Activated CD8-positive, alpha-beta memory T cell treated with anti-CD3 and anti-CD28 coated beads for 48 hours (primary cell): Measurements from ENCODE around the gene MAD1L1.

ENCODE experiments used
- DNase-seq, 3 experiments: peaks; one replicate each; pipeline ENCODE4 v3.0.0-alpha.2; 2020; ENCODE audit warnings: low read depth in 2 of 3, low spot score in 2 of 3

The MAD1L1 gene

DNA sequence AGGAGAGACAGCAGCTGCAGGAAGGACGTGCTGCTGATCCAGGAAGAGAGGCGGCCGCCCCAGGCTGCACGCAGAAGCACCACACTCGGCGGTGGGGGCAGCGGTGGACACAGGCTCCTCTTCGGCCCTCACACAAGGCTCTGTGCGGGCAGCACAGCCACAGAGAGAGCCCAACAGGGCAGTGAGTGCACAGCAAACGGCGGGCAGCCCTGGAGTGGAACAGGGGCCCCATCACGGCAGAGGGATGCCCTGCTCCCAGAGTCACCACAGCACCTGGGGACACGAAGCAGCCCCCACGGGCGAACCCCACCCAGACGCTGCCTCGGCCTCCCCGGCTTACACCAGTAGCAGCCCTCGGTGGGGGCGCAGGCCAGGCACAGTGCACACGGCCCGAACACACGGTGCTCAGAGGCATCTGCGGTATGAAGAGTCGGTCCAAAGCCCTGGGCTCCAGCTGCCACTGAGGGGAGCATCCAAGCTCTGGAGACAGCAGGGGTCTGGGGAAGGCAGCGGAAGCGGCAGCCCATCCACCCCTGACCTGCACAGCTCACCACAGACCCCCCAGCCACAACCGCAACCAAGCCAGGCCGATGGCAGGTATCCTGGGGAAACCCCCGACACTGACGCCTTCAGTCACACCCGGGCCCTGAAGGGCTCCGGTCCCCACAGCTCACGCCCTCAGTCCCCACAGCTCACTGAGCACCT, 26.1 kb upstream of the MAD1L1 start:
- DNase-seq: no peak

DNA sequence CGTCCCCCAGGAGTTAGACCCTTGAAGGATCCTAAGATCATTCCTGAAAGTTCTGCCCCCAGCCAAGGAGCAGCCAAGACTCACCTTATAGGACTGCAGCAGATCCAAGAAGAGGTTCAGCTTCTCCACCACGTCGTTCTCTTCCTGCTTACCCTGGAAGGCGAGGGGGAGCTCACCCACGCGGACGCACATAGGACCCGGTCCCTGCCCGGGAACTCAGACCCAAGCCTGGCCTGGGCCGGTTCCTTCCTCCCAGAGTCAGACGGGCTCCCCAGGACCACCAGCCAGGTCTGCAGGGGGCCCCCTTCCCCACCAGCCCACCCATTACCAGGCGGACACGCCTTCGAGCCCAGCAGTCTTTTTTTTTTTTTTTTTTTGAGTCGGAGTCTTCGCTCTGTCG, 24.9 kb upstream of the MAD1L1 start:
- no peak for DNase-seq

DNA sequence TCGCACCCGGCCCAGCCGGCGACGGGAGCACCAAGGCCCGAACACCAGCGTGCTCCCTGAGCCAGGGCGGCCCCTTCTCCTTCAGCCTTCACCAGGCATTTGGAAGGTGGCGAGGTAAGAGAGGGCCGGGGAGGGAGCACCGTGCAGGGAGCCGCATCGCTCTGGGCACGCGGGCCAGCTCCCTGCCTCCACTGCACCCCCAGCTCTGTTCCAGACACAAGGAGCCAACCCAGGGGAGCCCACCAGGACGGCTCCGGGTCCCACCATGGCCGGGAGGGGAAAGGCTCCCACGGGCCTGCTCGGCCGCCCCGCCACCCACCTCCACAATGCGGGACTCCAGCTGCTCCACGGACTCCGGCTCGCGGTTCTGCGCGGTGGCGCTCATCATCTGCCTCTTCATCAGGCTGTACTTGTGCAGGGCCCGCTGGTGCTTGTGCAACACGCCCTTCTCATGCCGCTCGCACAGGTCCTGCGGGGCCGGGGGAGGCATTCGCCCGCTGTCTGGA, 24.4 kb upstream of the MAD1L1 start:
- no peak for DNase-seq

DNA sequence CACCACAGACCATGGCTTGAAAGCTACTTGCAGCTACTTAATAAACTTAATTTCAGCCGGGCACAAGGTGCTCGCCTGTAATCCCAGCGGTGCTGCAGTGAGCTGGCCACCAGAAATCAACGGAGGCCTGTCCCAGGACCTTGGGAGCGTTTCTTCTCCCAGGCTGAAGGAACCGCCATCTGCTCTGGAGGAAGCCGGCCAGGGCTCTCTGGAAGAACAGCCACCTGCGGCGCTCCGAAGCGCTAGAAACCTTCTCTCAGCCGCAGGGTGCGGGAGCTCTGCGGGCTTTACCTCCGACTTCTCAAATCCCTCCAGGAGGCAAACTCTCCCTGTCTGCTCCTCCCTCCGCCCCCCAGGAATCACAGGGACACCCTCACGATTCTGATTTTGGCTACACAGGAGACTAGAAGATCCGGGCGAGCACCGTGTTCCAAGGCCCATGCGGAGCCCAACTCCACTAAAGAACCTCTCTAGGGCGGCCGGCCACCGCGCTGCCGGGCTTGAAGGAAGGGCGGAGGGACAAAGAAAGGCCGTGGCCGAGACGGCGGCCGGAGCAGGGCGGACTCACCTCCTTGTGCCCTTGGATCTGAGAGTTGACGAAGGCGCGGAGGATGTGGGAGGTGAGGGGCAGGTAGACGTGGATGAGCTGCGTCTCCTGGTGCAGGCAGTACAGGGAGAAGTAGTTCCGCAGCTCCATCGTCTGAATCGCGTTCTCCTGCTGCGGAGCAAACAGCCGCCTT, 23.7 kb upstream of the MAD1L1 start:
- DNase-seq: no peak

DNA sequence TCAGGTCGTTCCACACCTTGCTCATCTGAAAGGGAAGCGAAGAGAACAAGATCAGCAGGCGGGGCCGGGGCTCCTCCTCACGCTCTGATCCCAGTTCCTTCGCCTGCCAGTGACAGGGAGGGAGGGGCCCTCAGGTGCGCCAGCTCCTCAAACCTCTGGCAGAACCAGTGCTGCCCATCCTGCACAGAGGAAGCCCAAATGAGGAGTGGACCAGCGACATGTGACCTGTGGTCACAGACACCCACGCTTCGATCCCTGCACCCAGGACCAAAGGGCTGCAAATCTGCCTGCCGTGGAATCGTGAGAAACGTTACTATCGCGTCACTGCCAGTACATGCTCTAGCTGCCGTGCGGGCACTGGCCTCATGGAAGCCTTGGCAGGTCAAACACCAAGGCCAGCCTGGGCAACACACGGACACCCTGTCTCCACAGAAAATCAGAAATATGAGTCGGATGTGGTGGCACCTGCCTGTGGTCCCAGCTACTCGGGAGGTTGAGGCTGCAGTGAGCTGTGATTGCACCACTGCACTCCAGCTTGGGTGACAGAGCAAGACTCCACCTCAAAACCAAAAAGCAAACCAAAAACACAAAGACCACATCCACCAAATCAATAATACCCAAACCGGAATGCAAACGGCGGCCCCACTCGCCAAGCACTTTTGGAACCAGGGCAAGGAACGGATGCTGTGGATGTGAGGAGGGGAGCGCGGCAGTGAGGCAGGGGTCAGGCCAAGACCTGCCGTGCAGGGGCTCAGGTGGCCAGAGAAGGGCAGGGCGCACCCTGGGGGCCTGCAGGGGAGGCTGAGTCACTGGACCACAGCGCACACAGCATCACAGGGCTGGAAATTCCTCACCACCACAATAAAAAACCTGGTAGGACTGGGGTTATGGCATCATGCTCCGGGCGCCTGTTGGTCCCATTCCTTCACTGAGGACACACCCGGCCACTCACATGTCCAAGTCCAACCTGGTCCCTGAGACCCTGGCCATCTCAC, 22.7 kb upstream of the MAD1L1 start:
- DNase-seq: no peak

DNA sequence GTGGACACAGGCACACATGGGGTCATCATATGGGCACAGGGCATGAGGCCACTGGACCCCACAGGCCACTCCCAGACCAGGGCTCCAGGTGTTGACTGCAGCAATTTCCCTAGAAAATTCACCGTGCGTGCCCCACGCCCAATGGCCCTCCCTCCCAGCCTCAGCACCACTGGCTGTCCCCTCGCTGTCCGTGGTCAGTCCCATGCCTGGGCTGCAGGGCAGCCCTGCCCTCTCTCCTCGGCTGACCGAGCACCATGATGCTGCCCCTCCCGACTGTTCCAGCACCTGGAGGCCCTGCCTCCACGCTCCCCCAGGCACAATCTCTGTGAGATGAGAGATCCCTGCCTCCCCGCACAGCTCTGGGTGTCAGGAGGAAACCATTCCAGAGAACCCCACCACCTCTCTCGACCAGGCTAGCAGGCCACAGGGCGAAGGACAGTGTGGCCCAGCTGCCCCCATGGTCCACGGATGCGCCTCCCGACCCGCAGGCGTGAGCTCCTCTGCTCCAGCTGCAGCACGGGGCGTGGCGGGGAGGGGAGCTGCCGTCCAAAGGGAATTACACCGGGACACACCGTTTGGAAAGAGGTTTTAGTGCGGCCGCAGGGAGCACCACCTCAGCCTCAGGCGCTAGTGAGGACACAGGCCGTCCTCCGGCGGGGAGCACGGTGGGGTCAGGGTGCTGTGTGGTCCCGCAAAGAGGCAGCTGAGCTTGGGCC, 21.8 kb upstream of the MAD1L1 start:
- DNase-seq: no peak

DNA sequence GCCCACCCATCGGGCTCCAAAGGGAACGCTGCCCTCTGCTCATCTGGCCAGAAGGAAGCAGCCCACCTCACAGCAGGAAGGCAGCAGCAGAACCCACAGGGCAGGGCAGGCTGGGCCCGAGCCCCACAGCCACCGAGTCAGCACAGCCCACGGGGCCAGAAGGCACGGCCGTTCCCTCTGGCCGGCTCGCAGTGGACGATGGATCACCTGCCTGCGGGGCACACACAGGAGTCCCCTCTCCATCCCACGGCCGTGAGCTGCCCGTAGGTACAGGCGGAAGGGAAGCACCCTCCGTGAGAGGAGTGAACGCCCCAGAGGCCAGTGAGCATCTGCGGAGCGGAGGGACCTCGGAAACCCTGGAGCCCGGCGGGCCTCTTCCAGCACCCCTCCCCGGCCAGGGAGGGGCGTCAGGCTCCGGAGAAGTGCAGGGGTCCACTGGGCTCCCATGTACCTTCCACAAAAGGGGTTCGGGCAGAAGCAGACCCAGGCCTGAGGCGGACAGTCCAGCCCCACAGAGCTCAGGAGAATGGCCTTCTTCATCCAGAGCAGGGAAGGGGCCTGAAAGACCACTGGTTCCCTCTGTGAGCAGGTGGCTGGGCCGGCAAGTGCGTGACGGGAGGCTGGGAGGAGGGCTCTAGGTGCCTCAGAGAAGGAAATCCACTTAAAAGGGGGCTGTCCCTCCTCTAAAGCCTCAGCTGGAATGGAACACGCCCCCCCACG, 20.9 kb upstream of the MAD1L1 start:
- DNase-seq: no peak

DNA sequence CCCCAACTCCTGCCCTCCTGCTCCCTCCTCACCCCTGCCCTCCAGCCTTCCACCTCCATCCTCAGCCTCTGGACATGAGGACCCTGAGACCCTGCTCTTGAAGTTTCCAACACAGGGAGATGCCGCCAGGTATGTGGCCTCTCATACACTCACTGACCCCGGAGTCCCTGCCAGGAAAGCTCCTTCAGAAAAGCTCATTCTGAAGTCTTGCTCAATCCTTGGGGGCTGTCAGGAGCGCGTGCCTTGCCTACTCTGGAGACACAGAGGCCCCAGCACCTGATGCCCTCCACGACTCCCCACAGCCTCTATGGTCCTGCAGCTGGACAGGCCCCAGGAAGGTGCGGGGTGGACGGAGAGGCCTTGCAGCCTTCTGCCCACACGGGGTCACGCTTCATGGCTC, 20.3 kb upstream of the MAD1L1 start:
- no peak for DNase-seq

DNA sequence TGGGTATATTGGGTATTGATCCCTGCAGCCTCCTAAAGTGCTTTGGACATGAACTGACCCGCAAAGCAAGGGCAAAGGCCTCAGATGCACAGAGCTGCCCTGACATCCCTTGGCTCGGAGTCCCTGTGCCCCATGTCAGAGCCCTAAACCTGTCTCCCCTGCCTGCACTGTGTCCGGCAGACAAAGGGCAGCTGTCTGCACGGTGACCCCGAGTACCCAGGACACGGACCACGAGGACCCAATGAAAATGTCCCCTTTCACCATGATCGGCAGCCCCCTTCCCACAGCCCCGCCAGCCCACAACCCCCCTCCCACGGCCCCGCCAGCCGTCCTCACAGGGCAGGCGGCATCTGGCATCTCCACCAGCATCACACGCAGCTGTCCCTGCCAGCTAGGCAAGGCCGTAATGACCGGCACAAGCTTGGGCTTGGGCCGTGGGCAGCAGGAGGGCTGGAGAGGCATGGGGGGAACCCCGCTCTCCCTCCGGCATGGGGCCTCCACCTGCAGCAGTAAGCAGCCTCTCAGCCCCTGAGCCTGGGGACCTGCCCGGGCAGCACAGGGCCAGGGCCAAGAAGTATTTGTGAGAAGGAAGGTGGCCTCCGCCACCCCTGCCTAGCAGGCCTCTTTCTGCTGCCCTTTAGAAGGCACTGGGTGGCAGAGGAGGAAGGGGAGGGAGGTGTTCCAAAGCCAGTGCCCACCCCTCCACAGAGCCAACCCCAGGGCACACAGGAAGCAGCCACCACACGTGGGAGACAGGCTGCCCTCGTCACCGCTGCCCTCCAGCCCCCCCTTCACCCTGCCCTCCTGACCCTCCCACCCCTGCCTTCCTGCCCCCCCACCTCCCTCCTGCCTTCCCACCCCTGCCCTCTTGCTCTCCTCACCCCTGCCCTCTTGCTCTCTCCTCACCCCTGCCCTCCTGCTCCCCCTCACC, 19.4 kb upstream of the MAD1L1 start:
- no peak for DNase-seq

DNA sequence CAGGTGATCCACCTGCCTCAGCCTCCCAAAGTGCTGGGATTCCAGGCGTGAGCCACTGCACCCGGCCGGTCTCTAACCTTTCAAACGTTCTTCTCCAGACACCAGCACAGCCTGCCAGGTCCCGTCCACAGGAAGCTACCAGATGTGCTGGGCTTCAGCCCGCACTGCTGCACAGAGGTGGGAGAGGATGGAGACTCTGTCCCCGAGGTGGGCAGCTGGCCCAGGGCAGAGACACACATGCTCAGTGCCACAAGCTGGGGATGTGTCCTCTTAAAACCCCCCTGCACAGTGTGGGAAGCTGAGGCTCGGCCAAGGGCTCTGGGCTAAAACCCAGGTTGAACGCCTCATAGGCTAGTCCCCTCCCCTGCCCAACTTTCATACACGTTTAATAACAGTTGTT, 18.6 kb upstream of the MAD1L1 start:
- no peak for DNase-seq

DNA sequence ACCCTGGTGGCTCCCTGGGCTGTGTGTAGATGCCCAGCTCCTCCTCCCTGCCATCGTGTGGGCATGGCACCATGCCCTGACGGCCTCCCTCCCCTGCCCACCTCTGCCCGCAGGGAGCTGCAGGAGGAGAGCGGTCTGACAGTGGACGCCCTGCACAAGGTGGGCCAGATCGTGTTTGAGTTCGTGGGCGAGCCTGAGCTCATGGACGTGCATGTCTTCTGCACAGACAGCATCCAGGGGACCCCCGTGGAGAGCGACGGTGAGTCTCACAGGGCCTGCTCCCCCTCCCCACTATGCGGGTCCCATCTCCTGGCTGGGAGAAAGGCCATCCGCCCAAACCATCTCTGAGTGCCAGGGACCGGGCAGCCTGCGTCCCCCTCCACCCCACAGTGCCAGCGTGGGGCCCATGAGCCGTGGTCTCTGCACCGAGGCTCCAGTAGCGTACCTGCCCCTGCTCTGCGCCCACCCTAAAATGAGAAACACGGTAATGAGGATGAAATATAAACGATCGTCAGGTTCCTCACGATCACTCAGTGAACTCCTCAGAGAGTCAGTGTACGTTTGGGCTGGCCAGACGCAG, 17.1 kb upstream of the MAD1L1 start:
- DNase-seq: no peak

DNA sequence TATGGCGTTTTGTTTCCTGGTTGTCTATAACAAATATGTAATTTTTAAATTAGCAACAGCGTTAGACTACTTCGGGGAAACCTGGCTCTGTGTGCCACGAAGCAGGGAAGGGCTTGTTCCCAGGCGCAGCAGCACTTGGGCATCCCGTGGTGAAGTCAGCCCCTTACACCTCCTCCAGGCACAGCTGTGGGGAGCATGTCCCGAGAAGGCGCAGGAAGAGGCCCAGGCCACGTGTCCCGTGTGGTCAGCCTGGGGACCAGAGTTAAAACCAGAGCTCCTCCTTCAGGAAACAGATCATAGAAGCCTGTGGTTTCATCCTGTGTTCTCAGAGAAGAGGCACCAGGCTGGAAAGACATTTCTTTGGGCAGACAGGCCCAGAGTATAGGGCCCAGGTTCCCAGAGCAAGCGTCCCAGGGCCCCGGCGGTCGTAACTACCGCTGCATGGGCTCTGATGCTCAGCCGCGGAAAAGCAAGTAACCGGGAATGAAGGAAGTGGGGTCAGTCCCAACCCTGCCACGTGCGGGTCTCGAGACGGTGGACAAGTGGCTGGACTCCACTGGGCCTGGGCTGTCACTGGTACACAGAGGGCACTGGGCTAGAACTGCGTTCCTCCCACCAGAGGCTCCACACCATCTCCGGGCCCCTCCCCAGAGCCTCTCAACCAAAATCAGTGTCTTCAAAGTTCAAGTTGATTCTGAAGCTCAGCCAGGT, 16.4 kb upstream of the MAD1L1 start:
- no peak for DNase-seq

DNA sequence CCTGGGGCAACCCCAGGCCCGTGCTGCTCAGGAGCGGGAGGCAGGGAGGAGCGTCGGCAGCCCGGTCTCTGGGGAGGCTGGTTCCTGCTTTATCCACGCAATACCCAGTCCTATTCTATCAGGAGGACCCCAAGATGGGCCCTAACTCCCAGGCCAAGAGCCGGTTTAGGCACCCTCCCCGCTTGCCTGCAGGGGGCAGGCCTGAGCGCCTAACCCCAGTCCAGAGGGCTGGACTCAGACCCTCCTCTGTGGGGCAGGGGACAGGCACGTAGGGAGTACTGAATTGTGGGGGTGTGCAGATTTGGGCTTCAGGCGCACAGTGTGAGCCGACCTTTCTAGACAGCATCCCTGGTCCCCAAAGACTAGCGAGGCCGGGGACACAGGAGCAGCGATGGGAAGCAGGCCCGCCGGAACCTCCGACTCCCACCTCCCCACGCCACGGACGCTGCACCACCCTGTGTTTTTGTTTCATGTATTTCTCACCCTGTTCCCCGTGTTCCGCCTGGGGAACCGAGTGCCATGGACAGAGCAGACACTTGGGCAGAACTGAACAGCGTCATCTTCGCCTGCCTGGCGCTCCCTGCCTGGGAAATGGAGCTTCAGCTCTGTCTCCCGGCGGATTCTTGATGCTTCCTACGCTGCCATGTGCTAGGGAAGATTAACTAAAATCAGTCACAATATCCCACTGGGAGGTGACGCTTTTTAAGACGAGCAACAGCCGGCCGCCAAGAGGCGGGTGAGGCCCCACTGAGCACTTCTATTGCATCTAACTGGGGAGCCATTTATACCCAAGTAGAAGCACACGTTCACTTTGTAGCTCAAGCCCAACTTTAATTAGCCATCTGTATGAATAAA, 14.6 kb upstream of the MAD1L1 start:
- no peak for DNase-seq

DNA sequence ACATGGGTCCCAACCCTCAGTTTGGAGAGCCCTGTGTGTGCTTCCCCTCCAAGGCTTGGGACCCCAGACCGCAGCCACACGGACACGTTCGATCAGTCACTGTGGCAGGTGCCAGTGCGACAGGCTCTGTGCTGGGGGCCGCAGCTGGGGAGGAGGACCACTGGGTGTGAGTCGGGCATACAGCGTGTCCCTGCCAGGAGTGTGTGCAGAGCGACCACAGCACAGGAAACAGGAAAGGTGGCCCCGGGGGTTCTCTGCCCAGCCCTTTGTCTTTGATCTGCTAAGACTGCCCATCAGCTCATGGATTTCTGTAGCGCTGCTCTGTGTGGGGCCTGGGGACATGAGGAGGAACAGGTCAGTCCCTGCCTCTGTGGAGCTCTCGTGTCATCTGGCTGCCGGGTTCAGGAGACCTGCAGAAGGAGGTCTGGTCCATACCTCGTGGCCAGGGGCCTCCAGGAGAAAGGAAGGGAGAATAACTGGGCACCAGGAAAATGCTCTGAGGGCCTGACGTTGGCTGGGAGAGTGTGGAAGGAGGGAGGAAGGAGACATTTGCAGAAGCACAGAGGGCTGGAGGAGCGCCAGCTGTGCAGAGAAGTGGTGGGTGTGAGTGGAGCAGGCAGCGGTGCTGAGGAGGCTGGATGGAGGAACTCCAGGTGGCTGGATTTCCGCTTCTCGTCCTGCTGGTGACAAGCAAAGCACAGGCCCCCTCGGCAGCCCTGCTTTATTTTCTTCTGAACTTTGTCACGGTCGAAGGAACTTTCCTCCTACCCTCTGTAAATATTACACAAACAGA, 13.3 kb upstream of the MAD1L1 start:
- no peak for DNase-seq

DNA sequence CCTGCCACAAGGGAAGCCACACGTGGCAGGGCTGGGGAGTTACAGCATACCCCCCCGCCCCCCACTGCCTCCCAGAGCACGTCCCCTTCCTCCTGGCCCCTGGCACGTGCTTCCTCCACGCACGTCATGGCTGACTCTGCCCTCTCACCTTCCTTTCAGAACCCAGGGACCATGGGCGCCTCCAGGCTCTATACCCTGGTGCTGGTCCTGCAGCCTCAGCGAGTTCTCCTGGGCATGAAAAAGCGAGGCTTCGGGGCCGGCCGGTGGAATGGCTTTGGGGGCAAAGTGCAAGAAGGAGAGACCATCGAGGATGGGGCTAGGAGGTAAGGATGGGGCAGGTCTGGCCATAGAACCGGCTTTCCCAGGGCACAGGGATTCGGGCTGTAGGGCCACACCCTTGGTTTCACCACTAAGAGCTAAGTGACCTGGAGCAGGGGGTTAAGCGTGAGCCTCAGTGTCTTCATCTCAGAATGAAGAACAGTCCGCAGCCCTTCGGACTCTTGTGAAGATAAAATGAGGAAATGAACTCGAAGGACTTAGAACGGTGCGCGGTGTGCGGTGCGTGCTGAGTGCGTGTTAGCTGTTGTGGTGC, 11.8 kb upstream of the MAD1L1 start:
- no peak for DNase-seq

DNA sequence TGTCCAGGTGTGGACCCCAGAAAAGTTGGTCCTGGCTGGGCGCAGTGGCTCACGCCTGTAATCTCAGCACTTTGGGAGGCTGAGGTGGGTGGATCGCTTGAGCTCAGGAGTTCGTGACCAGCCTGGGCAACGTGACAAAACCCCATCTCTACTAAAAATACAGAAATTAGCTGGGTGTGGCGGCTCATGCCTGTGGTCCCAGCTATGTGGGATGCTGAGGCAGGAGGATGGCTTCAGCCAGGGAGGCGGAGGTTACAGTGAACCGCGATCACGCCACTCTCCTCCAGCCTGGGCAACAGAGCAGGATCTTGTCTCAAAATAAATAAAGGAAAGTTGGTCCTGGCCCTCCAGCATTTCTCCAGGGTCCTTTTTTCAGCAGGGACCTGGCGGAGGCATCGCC, 10.7 kb upstream of the MAD1L1 start:
- no peak for DNase-seq
